CD4-positive, alpha-beta T cell treated with Interleukin-1 beta for 1 hour (primary cell): Measurements from ENCODE around the gene CCDC112.

ENCODE experiments used
- DNase-seq, 2 donors: peaks; one replicate each; pipeline ENCODE4 v3.0.0-alpha.2; 2020 to 2022

CCDC112 gene

DNA sequence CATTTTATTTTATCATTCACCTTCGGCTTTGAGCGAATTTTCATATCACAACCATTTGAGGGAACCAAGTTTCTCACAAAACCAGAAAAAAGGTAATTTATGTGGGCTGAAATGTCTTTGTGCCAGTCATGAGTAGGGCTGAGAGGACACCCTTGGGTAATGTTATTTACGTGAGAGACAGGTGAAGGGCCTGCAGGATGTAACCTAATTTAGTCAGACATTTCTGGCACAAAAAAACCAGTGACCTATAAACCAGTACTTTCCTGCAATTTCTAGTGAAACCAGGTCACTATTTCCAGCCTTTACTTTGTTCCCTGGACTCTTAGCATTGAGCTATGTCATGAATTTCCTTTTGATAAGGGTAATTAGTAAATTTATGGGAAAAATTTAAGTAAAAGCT is 17.2 kb upstream of the CCDC112 start:
- DNase-seq: no peak

DNA sequence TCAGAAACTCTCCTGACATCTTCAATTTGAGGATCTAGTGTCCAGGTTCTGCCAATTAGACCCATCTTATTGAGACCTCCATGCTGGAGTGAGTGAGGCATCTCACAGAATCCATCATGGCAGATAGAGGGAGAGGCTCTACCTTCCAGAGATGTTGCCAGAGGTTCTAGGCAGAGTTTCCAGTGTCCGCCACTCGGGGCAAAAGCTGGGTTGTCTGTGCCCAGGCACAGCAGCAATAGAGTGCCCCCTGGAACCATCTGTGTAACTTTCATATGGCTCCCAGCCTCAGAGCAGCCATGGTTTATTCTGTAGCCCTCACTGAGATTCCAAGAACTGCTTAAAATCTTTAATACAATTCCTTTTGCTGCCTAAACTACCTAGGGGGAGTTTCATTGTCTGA is 16.6 kb upstream of the CCDC112 start:
- DNase-seq: no peak

DNA sequence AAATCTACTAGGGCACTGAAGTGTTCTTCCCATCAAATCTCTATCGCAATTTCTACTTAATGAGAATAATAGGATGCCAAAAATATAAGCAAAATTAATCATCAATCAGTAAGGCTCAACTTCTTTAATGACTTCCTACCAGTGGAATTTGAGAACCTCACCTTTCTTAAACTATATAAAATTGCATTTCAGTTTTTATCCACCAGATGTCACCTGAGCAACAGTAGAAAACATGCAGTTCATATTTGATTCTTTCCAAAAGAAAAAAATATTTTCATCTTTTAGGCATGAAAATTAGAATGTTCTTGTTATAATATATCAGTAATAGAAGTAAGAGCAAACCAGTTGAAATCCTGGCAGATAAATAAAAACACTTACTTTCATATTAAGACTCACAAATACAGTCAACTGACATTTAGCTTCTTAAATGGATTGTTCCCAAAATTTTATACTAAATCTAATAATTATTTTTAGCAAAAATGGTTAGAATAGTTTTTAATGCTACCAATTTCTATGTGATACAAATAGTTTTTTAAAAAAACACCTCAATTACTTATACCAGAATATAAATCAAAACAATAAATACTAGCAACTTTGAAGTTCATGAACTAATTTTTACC is 13.4 kb upstream of the CCDC112 start:
- DNase-seq: peak in 1 of 2 donors; percentile 54

DNA sequence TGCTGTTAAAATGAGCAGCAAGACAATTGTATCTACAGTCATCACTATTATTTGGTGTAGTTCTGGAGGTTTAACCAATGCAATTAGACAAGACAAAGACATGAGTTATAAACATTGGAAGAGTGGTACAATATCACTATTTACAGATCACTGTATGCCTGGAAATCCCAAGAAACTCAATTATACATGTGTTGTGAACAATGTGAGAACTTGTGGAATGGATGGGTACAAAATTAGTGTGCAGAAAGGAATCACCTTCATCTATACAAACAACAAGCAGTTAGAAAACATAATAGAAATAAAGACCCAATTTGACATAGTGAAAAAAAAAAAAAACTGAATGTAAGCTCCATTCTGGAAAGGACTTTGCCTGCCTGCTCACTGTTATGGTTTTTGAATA is 12.4 kb upstream of the CCDC112 start:
- no peak for DNase-seq

DNA sequence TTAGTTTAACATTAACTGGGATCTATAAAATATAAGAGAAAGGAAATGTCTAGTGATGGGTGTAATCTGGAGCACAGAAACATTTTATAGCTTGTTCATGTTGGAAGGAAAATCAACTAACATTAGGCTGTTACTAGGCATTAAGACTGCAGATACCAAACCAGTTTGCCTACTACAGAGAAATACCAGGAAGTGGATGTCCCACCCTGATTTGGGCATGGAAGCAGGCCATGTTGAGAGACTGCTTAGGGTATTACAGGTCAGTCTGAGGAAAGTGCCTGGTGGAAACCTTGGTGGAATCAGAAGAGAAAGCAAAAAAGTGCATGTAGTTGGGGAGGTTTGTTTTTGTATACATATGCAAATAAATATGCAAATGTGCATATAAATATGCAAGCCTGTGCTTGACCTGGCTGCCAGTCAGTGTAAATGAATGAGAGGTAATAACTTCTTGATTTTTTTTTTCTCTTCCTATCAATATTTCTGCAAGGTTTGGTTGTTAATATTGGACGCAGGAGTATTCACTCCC is 9.6 kb upstream of the CCDC112 start:
- no peak for DNase-seq

DNA sequence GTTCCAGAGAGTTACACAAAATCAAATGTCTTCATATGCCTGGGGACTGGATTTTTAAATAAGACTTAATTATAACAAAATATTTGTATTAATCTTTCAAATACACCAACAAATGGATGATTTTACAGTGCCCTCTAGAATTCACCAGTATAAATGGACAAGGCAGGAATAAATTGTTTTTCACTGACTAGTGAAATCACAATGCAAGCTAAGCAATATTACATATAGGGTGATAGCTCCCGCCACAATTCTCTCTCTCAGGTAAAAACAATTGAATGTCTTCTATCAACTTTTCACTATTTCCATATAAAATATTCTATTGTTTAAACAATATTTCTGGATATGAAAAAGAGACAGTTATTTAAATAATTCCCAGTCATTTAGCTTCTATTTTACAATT is 8.0 kb upstream of the CCDC112 start:
- DNase-seq: no peak

DNA sequence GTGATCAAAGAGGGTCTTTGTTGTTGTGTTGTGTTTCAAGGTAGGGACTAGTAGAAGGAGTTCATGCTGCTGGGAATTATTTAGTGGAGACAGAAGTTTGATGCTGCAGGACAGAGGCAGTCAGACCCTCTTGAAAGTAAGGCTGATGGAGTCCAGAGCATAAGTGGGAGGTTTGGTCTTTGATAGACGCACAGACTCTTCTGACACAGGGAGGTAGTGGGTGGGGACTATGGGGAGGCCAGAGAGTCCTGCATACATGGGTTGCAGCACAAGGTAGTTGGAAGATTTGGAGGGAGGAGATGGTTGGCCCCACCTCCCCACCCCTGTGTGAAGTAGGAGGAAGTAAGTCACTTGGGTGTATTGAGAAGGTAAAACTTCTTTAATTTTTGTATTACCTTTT is 2.4 kb upstream of the CCDC112 start:
- no peak for DNase-seq

DNA sequence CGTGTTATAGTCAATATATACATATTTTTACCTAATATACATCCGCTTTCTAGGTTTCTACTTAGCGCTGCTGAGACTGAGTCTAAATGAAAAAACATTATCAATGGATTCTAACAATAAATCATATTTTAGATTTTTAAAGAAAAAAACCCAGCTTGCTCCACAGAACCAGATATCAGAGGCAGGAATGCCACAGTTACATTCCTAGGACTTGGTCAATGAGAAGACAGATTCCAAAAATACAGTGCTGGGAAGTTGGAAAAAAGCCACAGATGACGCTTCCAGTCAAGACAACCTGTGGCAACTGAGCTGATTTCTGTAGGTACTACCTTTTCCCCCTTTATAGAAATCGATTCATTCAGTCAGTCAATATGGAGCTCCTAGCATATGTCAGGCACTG is 577 bp upstream of the CCDC112 start:
- DNase-seq: no peak

DNA sequence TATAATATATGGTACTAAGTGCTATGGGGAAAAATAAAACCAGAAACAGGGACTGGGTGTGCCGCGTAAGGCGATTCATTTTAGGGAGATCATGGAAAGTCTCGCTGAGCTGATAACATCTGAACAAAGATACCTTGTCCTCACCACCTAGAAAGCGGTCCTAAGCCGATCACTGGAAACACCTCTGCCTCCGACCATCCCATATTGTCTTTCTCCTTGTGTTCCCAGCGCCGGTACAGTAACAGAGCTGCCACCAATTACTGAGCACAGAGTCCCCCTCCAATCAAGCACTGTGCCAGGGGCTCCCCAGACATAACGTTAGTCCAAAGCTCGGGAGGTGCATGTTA is 704 bp downstream of the CCDC112 start:
- DNase-seq: no peak

DNA sequence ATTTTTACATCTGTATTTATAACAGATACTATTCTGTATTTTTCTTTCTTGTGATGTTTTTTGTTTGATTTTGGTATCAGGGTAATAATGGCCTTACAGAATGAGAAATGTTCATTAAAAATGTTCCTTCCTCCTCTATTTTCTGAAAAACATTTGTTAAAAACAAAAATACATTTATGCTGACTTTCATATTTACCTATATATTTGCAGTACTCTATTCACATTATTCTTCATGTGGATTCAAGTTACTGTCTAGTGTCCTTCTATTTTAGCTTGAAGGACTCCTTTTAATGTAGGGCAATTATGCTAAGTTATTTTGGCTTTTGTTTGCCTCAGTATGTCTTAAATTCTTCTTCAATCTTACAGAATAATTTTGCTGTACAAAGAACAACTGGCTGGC is 5.1 kb downstream of the CCDC112 start:
- DNase-seq: no peak

DNA sequence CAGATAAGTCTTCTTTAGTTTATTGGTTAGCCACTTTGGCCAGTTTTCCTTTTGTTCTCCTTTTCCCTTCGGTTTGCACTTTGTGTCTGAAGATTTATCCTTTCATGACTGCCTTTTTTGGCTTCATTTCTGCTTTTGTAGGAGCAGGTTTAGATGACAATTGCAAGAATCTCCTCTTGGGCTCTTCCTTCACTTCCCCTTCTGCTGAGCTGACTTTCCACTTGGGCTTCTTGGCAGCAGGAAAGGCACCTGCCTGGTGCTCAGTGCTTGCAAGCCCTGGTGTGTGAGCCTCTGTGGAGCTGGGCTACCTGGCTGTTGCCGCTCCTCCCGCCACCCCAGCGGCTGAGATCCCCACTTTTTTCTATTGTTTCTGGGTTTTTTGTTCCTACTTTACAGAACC is 7.3 kb downstream of the CCDC112 start:
- no peak for DNase-seq

DNA sequence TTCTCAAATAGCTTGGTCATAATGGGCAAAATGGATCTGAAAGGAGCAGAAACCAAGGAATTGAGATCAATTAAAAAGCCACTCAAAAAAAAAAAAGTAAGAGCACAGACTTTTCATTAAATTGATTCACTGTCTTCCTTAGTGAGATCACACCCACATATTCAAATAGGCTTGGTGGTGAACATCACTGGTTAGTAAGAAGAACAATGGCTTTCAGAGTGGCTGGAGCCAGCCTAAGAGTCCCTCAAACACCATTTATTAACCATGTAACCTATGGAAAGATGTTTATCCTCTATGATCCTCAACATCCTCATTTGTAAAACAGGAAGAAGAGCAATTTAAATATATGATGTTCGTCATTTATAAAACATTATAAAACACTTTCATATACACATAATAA is 12.4 kb downstream of the CCDC112 start:
- no peak for DNase-seq

DNA sequence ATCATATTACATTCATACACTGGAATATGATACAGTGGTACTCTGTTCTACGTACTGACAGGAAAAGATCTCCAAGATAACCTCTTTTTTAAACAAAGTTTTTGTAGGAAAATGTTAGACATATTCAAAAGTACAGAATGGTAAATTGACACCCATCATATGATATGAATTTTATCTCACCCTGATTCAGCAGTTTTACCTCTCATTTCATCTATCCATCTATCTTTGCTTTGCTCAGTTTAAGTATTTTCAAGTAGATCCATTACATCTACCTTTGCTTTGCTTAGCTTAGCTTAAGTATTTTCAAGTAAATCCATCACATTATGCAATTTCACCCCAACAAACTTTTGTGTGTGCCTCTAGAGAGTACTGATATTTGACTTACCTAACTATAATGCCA is 14.3 kb downstream of the CCDC112 start:
- DNase-seq: no peak

DNA sequence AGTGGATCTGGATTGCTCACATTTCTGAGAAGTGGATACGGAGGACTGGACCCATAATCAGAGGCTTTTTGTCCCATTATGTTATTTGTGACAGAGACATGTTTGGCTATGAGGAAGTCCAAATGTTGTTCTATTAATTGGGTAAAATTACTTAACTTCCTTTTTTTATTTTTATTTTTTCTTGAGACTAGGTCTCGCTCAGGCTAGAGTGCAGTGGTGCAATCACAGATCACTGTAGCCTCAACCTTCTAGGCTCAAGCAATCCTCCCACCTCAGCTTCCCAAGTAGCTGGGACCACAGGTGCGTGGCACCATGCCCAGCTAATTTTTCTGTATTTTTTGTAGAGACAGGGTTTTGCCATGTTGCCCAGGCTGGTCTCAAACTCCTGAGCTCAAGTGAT is 21.9 kb downstream of the CCDC112 start:
- no peak for DNase-seq

DNA sequence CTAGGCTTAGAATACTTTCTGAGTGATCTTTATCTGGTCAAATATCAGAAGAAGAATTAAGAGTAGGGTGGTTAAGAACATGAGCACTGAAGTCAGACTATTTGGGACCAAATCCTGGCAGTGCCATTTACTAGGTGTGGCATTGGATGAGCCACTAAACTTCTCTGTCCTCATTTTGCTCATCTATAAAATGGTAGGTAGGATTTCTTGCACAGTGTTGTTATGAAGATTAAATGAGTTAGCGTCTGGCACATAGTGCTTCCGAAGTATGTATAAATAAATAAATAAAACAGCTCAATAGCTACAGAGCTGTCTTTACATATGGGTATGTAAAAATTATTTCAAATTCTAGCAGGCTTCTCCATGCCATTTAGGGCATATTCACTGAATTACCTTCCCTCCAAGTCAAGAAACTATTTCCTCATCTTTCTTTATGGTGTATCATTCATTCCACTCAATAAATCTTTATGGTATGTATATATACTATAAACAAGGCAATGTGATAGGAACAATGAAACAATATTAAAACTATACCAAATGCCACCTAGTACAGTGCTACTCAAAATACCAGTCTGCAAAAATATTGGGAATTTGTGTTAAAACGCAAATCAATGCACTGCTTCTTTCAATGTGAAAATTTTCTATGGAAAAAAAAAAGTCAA is 24.0 kb downstream of the CCDC112 start:
- no peak for DNase-seq

DNA sequence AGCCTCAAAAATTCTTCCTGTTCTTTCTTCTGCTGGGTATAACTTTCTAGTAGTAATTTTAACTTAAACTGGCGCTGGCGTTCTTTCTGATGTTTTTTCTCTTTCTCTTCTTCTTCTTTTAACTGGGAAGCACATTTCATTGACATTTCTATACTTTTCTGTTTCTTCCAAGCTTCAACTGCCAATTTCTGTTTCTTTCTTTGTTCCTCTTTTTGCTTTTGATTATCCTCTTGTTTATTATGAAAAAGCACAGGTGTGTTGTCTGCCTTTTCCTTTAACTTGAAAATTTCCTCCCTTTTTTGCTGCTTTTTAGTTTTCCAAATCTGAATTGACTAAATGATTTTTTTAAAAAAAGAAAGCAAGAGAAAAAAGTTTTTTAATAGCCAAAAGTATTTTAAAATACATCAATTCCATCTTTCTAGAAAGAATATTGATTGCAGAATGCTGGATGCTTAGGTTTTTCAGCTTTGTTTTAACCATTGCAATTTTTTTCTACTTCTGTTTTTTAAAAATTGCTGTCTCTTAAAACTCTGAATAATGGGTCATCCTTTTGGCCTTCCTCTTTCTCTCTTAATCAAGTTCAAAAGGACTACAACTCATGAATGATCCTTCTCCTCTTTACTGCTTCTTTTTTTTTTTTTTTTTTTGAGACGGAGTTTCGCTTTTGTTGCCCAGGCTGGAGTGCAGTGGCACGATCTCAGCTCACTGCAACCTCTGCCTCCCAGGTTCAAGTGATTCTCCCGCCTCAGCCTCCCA is 25.0 kb downstream of the CCDC112 start:
- no peak for DNase-seq

DNA sequence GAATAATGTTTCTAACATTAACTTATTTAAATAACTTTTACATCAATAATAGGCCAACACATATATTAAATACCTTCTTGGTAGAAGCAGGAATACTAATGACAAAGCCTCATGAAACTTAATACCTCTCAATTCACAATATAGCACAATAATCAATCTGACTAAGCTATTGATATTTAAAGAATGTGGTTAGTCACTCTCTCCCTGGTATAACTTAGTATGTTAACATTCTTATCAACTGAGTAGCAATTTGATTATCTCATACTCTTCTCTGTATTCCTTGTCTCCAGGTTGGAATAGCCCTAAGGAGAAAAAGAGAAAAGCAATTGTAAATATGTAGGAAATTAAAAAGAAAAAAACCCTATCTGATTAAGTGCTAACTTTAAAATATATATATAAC is 28.8 kb downstream of the CCDC112 start:
- no peak for DNase-seq

DNA sequence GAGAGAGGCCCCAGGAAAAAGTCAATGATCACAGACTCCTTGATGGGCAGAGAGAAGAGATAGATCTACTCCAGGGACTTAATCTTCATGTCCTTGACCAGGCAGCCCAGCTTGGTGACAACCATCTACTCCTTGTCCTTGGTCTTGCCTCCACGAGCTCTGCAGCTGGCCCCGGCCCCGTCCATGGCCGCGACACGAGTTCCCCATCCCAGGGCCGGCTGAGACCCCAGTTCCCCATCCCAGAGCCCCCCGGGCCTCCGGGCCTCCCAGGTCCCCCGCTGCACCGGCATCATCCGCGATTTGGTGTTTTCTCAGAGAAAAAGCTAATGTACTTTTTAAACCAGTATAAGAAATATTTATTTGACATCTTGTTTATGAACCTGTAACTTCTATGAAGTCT is 31.2 kb downstream of the CCDC112 start:
- no peak for DNase-seq

DNA sequence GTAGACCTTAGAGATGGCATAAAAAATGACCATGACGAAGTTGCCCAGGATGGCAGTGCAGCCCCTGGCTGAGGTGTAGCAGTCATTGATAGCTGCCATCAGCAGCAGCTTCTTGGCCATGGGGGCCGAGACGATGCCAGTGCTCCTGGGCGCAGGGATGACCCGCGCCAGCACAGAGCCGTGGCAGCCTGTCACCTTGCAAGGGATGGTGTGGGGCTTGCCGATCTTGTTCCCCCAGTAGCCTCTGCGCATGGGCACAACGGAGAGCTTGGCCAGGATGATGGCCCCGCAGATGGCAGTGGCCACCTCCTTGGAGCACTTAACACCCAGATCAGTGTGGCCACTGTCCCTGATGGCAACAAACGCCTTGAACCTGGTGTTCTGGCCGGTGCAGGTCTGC is 31.7 kb downstream of the CCDC112 start:
- DNase-seq: no peak

DNA sequence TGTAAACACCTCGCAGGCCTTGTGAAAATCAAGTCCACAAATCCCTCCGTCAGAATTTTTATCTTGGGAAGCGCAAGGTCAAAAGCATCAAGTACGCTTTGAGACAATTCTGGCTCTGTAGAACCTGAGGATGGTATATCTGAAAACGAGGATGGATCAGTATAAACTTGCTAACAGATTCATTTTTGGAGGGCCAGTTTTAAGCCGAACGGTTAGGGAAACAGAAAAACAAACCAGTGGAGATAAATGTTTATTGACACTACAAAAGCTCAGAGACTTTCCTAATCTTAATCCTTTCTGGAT is 33.4 kb downstream of the CCDC112 start:
- DNase-seq: no peak

DNA sequence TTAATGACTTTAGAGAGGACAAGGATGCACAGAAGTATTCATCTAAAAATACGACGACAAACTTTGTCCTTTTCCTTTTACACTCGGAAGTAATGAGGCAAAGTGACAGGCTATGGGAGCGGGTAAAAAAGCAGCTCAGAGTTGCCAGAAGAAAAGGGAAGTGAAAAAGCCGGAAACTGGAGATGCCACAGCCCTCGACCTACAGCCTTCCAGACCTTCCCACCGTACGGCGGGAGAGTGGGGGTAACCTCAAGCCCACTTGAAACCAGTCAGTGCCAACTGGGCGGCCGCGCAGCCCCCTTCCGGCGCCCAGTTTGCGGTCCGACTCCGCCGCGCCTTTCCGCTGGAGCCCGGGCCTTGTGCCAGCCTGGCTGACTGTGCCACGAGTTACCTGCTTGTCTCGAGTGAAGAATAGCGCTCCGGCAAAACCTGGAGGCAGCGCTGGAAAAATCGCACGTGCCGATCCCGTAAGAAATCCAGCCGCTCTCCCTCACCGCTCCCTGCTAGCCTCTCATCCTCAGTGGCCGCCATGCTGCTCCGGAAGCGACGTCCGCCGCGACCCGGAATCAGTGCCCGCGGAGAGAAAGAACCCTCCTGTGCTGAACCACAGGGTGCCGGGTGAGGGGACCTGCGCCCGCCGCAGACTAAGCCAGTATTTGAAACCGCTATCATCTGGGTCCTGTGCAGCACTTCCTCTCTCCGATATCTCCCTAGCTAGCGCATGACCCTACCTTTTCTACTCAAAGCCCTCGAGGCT is 34.0 kb downstream of the CCDC112 start, which contains the start of gene PGGT1B:
PGGT1B (minus strand) TSS at position 557 of the 757 bp plus-strand sequence; CDS start at position 531, 26 bp downstream.
- DNase-seq: peak; percentile 69 to 73

DNA sequence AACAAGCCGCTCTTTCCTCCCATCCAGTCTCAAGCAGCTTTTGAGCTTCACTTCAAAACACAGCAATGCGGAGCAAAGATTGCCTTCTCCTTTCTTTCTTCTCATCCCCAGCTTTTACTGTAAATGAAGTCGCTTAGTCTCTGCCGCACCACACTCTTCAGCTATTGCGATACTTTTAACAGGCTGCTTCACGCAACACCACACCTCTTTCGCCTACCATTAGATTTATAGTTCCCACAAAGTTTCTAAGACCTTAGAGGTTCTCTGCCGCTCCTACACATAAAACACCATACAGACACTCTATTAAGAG is 34.5 kb downstream of the CCDC112 start:
- DNase-seq: no peak

DNA sequence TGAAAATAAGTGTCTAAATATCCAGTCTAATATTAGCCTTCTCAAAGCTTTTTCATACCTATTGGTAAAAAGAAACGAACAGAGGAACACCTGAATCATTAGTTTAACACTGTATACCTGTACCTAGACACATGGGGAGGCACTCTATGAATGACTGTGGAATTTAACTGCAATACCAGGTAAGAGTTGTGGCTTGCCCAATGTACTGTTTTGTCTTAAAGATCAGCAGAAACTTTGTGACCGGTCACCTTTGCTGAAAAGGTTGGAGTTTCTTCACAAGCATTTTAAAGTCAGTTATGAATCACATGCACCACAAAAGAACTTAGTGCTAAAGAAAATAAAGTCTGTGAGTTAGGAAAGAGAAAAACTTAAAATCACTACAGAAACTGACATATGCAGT is 36.2 kb downstream of the CCDC112 start:
- DNase-seq: no peak

DNA sequence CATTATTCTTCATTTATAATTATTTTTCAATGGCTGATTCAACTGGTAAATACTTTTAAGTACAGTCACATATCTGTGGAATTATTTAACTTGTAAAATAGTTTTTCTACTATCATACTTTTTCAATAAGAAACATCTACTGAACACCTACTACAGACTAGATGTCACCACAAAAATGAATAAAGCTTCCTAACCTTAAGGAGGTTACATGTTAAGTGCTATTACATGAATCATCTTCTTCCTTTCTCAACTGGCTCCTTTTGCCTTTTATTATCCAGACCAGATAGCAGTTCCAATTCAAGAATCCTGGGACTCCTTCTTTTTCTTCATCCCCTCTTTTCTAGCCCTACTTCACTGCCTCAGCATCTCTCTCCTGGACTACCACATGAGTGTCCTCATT is 38.5 kb downstream of the CCDC112 start:
- DNase-seq: no peak
